ENCODE measurements around the gene MED23.

DNA sequence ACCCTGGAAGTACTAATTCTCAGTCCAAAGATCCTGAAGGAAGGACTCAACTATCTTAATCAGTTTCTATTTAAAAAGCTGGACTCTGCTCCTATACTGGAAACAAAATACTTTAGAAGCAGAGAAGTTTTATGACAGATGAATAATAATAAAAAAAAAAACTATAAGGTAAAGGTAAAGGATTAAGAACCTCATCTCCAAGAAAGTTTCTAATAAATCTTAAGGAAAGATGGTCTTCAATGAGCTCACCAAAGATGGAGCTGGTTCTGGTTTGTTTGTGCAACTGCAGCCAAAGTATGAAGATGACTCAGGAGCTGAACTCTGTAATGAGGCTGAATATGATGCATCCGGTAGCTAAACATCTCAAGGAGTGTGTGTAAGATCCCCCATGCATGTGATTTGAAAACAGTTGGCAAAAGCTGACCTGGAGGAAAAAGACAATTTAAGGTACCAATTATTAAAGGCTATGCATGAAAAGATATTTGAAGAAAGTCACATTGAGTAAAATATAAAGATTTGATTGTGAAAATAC, 25.2 kb downstream of the MED23 start:
- TF ChIP-seq, protein P1, sequence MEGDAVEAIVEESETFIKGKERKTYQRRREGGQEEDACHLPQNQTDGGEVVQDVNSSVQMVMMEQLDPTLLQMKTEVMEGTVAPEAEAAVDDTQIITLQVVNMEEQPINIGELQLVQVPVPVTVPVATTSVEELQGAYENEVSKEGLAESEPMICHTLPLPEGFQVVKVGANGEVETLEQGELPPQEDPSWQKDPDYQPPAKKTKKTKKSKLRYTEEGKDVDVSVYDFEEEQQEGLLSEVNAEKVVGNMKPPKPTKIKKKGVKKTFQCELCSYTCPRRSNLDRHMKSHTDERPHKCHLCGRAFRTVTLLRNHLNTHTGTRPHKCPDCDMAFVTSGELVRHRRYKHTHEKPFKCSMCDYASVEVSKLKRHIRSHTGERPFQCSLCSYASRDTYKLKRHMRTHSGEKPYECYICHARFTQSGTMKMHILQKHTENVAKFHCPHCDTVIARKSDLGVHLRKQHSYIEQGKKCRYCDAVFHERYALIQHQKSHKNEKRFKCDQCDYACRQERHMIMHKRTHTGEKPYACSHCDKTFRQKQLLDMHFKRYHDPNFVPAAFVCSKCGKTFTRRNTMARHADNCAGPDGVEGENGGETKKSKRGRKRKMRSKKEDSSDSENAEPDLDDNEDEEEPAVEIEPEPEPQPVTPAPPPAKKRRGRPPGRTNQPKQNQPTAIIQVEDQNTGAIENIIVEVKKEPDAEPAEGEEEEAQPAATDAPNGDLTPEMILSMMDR (IDR thresholded peaks at IDR 0.05): no peak
- no peak for TF ChIP-seq POLR2A (IDR thresholded peaks at IDR 0.05)
- no peak for TF ChIP-seq POLR2AphosphoS5 (IDR thresholded peaks at IDR 0.05)
